ENCODE data around the gene IFITM2. TPM values are rescaled to one million over a fixed set of nuclear protein-coding genes. Genes with fewer than 3 reads are reported as not detected.
"Not testable (repeated sequence)": the region's sequence is repeated elsewhere in the genome, so short reads cannot be mapped to it uniquely, and the experiment has no call there.

IFITM2 gene
- total RNA-seq, 1 experiment from 2014 or later, result 31.3 TPM

DNA sequence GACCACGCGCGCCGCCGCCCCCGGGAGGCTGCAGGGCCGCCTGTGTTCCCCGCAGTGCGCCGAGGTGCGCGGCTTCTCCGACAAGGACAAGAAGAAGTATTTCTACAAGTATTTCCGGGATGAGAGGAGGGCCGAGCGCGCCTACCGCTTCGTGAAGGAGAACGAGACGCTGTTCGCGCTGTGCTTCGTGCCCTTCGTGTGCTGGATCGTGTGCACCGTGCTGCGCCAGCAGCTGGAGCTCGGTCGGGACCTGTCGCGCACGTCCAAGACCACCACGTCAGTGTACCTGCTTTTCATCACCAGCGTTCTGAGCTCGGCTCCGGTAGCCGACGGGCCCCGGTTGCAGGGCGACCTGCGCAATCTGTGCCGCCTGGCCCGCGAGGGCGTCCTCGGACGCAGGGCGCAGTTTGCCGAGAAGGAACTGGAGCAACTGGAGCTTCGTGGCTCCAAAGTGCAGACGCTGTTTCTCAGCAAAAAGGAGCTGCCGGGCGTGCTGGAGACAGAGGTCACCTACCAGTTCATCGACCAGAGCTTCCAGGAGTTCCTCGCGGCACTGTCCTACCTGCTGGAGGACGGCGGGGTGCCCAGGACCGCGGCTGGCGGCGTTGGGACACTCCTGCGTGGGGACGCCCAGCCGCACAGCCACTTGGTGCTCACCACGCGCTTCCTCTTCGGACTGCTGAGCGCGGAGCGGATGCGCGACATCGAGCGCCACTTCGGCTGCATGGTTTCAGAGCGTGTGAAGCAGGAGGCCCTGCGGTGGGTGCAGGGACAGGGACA is 26.7 kb upstream of the IFITM2 start:
- DNase-seq (ENCODE audit: low spot score), result no peak
- in situ Hi-C loops (cut with HindIII; ENCODE audit: low sequenced_read_pairs), result no loop called here

DNA sequence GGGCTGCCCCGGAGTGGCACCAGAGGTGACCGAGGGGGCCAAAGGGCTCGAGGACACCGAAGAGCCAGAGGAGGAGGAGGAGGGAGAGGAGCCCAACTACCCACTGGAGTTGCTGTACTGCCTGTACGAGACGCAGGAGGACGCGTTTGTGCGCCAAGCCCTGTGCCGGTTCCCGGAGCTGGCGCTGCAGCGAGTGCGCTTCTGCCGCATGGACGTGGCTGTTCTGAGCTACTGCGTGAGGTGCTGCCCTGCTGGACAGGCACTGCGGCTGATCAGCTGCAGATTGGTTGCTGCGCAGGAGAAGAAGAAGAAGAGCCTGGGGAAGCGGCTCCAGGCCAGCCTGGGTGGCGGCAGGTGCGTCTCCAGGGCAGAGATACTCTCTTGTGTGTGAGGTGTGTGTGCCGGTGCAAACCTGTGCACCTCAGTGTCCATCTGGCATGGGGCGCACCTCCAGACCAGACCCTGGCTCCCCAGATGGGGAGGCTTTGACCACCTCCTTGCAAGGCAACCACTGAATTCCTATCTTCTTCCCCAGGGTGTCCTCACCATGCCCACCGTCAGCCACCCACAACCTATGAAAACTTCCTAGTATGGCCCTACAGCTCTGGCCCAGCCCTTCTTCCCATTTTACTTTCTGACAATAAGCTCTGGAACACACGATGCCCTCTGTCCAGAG is 26.0 kb upstream of the IFITM2 start:
- in situ Hi-C loops (cut with HindIII; ENCODE audit: low sequenced_read_pairs), result no loop called here
- no peak for DNase-seq (ENCODE audit: low spot score)

DNA sequence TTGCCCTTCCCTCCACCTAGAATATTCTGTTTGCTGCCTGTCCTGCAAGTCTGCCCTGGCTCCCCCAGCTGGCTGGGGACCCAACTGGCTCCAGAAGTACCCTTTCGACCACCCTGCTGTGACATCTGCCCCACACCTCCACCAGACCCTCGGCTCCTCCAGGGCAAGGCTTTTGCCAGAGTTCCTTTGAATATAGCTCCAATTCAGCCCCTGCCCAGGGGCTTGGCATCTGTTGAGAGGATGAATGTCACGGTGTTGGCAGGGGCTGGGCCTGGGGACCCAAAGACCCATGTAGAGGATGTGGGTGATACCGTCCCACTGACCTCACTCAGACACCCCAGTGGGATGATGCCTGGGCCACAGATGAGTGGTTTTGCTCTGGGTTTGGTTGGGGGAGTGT is 25.4 kb upstream of the IFITM2 start:
- no peak for DNase-seq (ENCODE audit: low spot score)
- in situ Hi-C loops (cut with HindIII; ENCODE audit: low sequenced_read_pairs), result no loop called here

DNA sequence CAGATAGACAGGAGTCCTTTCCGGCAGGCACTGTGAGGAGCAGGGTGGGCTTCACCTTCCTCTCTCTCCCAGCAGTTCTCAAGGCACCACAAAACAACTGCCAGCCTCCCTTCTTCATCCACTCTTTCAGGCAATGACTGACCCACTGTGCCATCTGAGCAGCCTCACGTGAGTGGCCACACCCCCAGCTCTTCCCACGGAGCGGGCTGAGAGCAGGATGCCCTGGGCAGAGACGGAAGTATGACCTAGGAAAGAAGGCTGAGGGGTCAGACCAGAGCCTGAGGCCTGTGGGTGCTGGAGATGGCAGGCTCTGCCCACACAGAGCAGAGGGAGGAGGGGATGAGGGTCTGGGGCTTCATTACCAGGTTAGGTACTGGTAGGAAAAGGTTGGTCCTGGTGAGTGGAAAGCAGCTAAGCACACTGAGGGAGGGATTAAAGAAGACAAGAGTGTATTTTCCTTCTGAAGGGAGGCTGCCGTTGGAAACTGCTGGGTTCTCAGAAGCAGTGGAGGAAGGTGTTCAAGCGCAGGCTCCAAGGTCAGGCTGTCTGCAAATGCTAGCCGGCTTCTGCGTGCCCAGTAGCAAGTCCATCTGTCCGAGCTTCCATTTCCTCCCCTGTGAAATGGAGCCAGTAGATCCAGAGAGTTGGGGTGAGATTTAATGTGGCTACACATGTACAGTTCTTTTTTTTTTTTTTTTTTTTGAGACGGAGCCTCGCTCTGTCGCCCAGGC is 24.8 kb upstream of the IFITM2 start:
- in situ Hi-C loops (cut with HindIII; ENCODE audit: low sequenced_read_pairs), result no loop called here
- DNase-seq (ENCODE audit: low spot score), result no peak

DNA sequence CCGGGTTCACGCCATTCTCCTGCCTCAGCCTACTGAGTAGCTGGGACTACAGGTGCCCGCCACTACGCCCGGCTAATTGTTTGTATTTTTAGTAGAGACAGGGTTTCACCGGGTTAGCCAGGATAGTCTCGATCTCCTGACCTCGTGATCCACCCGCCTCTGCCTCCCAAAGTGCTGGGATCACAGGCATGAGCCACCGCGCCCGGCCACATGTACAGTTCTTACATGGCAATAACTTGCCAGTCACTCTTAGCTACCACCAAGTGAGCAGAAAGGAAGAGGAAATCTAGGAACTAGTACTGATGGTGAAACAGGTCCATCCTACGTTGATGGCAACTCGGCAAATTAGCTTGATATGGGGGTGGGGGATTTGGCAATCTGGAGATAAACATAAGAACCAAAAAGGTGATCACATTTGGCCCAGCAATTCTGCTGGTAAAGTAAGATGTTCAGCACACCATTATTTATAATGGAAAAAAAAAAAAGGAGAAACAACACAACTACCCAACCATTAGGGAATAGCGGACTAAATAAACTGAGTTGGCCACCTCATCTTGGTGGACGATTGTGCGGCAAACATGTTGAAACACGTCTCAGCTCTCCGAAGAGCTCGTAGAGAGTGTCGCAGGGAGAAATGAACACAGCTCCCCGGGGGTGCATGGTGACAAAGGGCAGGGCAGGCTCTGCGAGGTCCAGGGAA is 24.1 kb upstream of the IFITM2 start:
- DNase-seq (ENCODE audit: low spot score), result no peak
- in situ Hi-C loops (cut with HindIII; ENCODE audit: low sequenced_read_pairs), result no loop called here

DNA sequence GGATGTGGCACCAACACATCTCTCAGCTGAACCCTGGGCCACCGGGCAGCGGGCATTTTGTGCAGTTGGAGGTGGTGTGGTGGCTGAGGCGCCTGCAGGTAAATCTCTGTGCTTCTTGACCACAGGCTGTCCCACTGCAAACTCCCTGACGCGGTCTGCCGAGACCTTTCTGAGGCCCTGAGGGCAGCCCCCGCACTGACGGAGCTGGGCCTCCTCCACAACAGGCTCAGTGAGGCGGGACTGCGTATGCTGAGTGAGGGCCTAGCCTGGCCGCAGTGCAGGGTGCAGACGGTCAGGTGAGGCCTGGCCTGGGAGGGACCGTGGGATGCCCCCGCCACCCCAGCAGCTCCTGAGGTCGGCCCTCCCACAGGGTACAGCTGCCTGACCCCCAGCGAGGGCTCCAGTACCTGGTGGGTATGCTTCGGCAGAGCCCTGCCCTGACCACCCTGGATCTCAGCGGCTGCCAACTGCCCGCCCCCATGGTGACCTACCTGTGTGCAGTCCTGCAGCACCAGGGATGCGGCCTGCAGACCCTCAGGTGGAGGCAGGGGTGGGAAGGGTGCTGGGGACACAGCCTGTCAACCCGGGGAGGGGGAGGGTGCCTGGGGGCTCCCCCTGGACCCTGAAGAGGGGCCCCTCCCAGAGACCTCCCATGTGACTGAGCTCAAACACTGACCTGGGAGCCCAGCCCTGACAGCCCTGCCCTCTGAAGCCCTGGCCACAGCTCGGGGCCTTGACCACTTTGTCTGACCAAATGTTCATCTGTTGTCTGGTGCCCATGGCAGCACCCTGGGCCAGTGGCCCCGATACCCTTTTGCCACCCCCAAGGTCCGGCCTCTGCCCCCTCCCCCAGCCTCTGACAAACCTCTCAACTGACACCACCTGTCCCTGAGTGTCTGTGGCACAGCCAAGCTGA is 23.3 kb upstream of the IFITM2 start:
- in situ Hi-C loops (cut with HindIII; ENCODE audit: low sequenced_read_pairs), result no loop called here
- no peak for DNase-seq (ENCODE audit: low spot score)

DNA sequence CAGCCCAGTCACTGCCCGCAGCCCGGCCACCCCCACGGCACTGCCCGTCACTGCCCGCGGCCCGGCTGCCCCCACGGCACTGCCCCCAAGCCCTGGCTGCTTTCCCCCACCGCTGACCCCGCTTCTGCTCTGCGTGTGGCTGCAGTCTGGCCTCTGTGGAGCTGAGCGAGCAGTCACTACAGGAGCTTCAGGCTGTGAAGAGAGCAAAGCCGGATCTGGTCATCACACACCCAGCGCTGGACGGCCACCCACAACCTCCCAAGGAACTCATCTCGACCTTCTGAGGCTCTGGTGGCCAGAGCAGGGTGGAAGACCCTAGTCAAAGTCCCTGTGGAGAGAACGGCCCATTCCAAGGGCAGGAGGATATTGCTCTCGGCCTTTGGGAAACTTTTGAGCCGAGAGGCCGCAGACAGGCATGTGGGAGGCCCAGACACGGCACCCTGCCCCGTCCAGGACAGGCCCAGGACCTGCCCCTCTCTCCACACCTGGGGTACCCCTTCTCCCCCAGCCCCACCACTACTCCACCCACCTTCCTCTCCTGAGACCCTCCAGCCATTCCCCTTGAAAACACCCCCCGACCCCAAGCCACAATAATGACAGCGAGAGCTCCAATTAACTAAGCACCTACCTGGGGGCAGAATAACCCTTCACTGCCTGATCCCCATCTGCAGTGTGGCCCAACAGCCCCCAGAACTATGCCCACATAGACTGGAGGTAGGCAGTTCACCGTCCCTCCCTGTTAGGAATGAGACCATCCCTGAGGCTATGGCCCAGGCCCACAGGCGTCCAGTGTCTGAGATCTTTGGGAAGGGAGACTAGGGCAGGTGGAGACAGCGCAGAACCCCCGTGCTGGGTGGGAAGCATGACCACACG is 22.4 kb upstream of the IFITM2 start:
- in situ Hi-C loops (cut with HindIII; ENCODE audit: low sequenced_read_pairs), result no loop called here
- no peak for DNase-seq (ENCODE audit: low spot score)

DNA sequence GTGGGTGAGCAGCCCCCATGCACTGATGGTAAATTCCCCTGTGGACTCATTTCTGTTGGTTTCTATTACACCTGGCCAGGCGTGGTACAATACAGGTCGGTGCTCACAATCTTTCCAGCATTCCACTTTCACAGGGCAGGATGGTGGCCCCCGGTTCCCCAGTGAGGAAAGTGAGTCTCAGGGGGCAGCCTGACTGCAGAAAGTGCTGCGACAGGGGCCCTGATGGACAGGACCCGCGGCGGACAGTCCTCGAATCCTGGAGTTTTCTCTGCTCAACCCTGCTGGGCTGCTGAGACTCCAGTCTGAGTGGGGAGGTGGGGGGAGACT is 21.8 kb upstream of the IFITM2 start:
- in situ Hi-C loops (cut with HindIII; ENCODE audit: low sequenced_read_pairs), result no loop called here
- no peak for DNase-seq (ENCODE audit: low spot score)

DNA sequence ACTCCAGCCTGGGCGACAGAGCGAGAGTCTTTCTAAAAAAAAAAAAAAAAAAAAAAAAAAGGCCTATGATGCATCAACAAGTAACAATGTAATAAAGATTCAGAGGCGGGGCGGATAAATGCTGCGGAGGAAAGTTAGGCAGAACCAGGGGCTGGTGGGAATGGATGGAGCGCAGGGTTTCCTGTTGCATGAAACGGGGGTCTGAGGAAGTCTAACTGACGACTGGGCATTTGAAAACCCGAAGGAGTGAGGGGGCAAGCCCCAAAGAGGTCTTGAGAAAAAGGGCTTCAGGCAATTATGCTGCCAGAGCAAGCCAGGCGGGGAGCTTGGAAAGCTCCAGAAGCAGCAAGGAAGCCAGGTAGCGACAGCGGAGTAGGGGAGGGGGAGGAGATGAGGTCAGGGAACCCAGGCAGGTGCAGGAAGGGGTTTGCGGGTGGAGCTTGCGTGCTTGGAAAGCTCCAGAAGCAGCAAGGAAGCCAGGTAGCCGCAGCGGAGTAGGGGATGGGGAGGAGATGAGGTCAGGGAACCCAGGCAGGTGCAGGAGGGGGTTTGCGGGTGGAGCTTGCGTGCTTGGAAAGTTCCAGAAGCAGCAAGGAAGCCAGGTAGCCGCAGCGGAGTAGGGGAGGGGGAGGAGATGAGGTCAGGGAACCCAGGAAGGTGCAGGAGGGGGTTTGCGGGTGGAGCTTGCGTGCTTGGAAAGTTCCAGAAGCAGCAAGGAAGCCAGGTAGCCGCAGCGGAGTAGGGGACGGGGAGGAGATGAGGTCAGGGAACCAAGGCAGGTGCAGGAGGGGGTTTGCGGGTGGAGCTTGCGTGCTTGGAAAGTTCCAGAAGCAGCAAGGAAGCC is 20.4 kb upstream of the IFITM2 start:
- in situ Hi-C loops (cut with HindIII; ENCODE audit: low sequenced_read_pairs); DNase-seq (ENCODE audit: low spot score): not testable (repeated sequence)

DNA sequence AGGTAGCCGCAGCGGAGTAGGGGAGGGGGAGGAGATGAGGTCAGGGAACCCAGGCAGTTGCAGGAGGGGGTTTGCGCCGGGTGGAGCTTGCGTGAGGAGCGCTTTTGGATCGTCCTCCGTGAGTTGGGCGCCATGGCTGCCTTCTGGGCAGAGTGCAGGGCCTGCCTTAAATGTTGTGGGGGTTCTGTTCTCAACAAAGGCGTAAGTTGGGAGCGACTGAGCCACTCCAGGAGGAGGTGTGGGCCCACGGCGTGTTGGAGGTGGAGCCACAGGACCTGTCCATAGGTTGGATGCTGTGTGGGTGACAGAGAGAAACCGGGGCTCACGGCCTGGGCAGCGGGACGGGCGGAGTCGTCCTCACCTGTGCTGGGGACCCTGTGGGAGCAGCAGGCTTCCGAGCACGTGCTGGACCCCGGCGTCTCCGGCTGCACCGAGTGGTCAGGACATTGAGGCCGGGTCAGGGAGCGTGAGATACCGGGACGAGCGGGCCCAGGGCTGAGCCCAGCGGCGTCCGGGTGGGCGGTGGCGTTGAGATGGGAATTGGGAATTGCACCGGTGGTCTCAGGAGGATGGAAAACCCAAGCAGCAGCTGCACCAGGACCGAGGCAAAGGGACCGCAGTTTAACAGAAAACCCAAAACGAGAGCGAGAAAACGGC is 19.7 kb upstream of the IFITM2 start:
- in situ Hi-C loops (cut with HindIII; ENCODE audit: low sequenced_read_pairs), result no loop called here
- DNase-seq (ENCODE audit: low spot score), result no peak

DNA sequence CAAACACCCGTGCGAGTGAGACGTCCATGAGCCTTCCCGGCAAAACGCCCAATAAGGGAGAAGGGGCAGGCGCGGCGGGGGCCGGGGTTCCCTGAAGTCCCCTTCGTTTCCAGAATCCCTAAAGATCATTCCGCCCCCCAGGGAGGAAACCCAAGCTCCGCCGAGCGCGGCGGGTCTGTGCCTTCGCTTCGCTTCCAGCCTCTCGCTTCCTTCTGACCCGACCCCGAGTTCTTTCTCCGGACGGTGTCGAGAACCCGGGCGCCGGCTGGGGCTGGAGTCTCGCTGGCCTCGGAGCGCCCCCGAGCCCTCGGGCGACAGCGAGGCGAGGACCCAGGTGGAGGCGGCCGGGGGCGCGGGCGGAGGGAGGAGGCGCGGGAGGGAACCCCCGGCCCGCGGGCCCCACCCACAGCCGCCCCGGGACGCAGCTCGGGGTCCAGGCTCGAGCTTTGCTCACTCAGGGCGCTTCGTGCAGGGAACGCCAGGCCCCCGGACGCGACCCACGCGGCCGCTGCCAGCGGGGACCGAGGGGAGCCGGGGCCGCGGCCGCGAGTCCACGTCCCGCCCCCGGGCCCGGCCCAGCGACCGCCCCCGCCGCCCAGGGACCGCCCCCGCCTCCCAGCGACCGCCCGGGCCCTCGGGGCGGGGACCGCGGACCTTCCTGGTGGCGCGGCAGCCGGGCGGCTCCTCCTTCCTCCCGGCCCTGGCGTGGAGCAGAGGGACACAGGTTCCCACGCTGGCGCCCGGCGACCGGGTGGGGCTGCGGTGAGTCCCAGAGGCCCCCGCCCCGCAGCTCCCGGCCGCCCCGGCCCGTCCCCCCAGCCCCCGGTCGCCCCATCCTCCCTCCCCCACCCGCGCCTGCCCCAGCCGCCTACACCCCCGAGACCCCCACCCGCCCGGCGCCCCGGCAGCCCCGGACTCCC is 18.9 kb upstream of the IFITM2 start, which contains the start of gene PGGHG:
Gene PGGHG, plus strand, starts transcription at position 649 of the 920 bp plus-strand sequence. CDS start 691 bp downstream, outside the sequence.
- in situ Hi-C loops (cut with HindIII; ENCODE audit: low sequenced_read_pairs), result no loop called here
- no peak for DNase-seq (ENCODE audit: low spot score)

DNA sequence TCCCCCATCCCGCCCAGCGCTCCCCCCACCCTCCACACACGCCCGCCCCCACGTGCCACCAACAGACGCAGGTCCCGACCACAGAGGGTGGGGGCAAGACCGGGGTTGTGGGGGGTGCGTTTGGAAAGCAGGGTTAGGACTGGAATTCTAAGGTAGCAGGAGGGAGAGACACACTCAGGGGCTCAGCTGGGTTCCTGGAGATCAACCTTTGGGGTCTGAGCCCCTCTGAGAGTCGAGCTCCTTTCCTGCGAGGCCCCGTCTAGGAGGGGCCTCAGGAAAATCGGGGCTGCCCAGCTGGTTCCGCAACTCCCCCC is 18.3 kb upstream of the IFITM2 start:
- DNase-seq (ENCODE audit: low spot score), result no peak
- in situ Hi-C loops (cut with HindIII; ENCODE audit: low sequenced_read_pairs), result no loop called here

DNA sequence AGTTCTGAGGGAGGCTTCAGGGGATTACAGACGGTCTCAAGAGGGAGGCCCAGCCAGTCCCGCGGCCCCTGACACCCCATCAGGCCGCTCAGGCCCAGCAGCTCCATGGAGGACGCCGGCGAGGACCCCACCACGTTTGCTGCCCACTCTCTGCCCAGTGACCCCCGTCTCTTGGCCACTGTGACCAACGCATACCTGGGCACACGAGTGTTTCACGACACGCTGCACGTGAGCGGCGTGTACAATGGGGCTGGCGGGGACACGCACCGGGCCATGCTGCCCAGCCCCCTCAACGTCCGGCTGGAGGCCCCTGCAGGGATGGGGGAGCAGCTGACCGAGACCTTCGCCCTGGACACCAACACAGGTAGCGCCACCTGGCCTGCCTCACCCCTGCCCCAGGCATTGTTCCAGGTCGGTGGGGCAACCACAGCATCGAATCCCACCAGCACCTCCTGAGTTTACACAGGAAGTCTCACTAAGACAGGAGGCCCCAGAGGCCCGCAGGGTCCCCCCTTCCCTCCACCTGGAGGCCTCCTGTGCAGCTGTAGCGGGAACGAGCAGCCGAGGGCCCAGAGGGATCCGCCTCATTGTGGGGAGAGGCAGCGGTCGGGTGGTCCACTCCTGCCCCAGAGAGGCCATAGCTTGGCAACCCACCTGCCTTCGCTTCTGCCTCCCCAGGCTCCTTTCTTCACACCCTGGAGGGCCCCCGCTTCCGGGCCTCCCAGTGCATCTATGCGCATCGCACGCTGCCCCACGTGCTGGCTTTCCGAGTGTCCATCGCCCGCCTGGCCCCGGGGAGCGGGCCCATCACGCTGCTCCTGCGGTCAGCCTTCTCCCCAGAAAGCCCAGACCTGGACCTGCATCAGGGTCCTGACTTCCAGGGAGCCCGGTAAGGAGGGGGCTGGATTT is 17.6 kb upstream of the IFITM2 start:
- DNase-seq (ENCODE audit: low spot score), result no peak
- in situ Hi-C loops (cut with HindIII; ENCODE audit: low sequenced_read_pairs), result no loop called here

DNA sequence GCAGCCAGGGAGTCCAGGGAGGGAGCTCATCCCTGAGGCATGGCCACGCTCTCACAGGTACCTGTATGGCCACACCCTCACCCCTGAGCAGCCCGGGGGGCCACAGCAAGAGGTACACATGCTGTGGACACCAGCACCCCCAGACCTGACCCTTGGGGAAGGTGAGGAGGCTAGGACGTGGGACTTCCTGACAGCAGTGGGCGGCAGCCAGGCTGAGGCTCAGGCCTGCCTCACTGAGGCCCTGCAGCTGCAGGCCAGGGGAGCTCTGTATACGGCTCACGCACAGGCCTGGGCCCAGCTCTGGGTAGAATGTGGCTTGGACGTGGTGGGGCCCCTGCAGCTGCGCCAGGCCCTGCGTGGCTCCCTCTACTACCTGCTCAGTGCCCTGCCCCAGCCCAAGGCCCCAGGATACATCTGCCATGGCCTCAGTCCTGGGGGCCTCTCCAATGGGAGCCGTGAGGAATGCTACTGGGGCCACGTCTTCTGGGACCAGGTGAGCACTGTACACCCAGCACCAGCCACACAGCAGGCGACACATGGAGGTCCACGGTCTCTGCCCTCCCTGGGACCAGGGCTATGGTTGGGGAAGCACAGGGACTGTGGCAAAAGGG is 16.9 kb upstream of the IFITM2 start:
- no peak for DNase-seq (ENCODE audit: low spot score)
- in situ Hi-C loops (cut with HindIII; ENCODE audit: low sequenced_read_pairs), result no loop called here
